ENCODE measurements around the gene MEGF6.

MEGF6 gene

GRCh38 chr1:3560251-3560871 lies 50.9 kb downstream of the MEGF6 start:
- H3K4me3 ChIP-seq (replicated peaks in 1 of 2; ENCODE audit: low read depth in 2 of 2, low read length in 2 of 2): no peak overlapping the region
- no peak for TF ChIP-seq CTCF (IDR thresholded peaks at IDR 0.05; ENCODE audit: low read depth, low read length)
- no peak for DNase-seq (ENCODE audit: low read depth in 2 of 2)

GRCh38 chr1:3558036-3558726 lies 53.1 kb downstream of the MEGF6 start:
- TF ChIP-seq CTCF (IDR thresholded peaks at IDR 0.05; ENCODE audit: low read depth, low read length): no peak
- DNase-seq (ENCODE audit: low read depth in 2 of 2): no peak
- no peak overlapping the region for H3K4me3 ChIP-seq (replicated peaks in 1 of 2; ENCODE audit: low read depth in 2 of 2, low read length in 2 of 2)

GRCh38 chr1:3557366-3557765 lies 53.9 kb downstream of the MEGF6 start:
- no peak for TF ChIP-seq CTCF (IDR thresholded peaks at IDR 0.05; ENCODE audit: low read depth, low read length)

GRCh38 chr1:3556336-3556735 lies 55.0 kb downstream of the MEGF6 start:
- no peak for DNase-seq (ENCODE audit: low read depth in 2 of 2)
- no peak overlapping the region for H3K4me3 ChIP-seq (replicated peaks in 1 of 2; ENCODE audit: low read depth in 2 of 2, low read length in 2 of 2)
- TF ChIP-seq CTCF (IDR thresholded peaks at IDR 0.05; ENCODE audit: low read depth, low read length): no peak

More at GRCh38 chr1:3557366-3557765, 53.9 kb downstream of the MEGF6 start:
- no peak for DNase-seq (ENCODE audit: low read depth in 2 of 2)
- no peak overlapping the region for H3K4me3 ChIP-seq (replicated peaks in 1 of 2; ENCODE audit: low read depth in 2 of 2, low read length in 2 of 2)

GRCh38 chr1:3555131-3555920 lies 56.0 kb downstream of the MEGF6 start:
- TF ChIP-seq CTCF (IDR thresholded peaks at IDR 0.05; ENCODE audit: low read depth, low read length): no peak
- DNase-seq (ENCODE audit: low read depth in 2 of 2): no peak
- no peak overlapping the region for H3K4me3 ChIP-seq (replicated peaks in 1 of 2; ENCODE audit: low read depth in 2 of 2, low read length in 2 of 2)

GRCh38 chr1:3553940-3554223 lies 57.4 kb downstream of the MEGF6 start:
- no peak overlapping the region for H3K4me3 ChIP-seq (replicated peaks in 1 of 2; ENCODE audit: low read depth in 2 of 2, low read length in 2 of 2)
- TF ChIP-seq CTCF (IDR thresholded peaks at IDR 0.05; ENCODE audit: low read depth, low read length): no peak
- DNase-seq (ENCODE audit: low read depth in 2 of 2): no peak
